CD14-positive monocyte (primary cell): ENCODE measurements around the gene MKRN1. TPM values are rescaled to one million over a fixed set of nuclear protein-coding genes. Genes with fewer than 3 reads are reported as not detected.
"Not testable (repeated sequence)": the region's sequence is repeated elsewhere in the genome, so short reads cannot be mapped to it uniquely, and the experiment has no call there.

ENCODE experiments used
- DNase-seq, 3 donors: peaks; one replicate each; pipeline ENCODE4 v3.0.0-alpha.2; 2011 to 2022
- H2AFZ ChIP-seq: 2 replicates; pipeline ENCODE4 v1.6.0; 2012; ENCODE audit warnings: mild to moderate bottlenecking, low read depth, low read length, inconsistent platforms; ENCODE audit not compliant: insufficient read depth, poor library complexity, severe bottlenecking
- H3K27ac ChIP-seq, 2 donors: 1 replicate in 1 of 2; 2 replicates in 1 of 2; pipeline ENCODE4 v1.5.1; 2012 to 2013; ENCODE audit warnings: low read length in 2 of 2, control low read depth in 1 of 2, inconsistent platforms in 1 of 2, low read depth in 1 of 2, mild to moderate bottlenecking in 1 of 2
- H3K27me3 ChIP-seq, 2 donors: one replicate each; pipeline versions ENCODE4 v1.6.0 to v1.6.1; 2011 to 2013; ENCODE audit warnings: low read length in 2 of 2; ENCODE audit not compliant: control insufficient read depth in 2 of 2, insufficient read depth in 2 of 2
- H3K36me3 ChIP-seq, 2 donors: replicated peaks in 1 of 2; 1 replicate in 1 of 2; 2 replicates in 1 of 2; pipeline versions ENCODE4 v1.5.1 to v1.6.1; 2012 to 2013; ENCODE audit warnings: low read length in 2 of 2, control low read depth in 1 of 2, inconsistent platforms in 1 of 2, mild to moderate bottlenecking in 1 of 2; ENCODE audit not compliant: insufficient read depth in 2 of 2, control insufficient read depth in 1 of 2
- H3K4me1 ChIP-seq, 2 donors: 1 replicate in 1 of 2; 2 replicates in 1 of 2; pipeline versions ENCODE4 v1.5.1 to v1.6.1; 2012 to 2013; ENCODE audit warnings: low read length in 2 of 2, control low read depth in 1 of 2, inconsistent platforms in 1 of 2, mild to moderate bottlenecking in 1 of 2, moderate library complexity in 1 of 2; ENCODE audit not compliant: insufficient read depth in 2 of 2, control insufficient read depth in 1 of 2
- H3K4me2 ChIP-seq: replicated peaks from 2 replicates; pipeline ENCODE3; 2012; ENCODE audit warnings: low read length, moderate library complexity, mild to moderate bottlenecking; ENCODE audit not compliant: poor library complexity, severe bottlenecking; ENCODE audit errors: extremely low read depth
- H3K4me3 ChIP-seq, 3 experiments: fragments of 200-600 bp in 1 of 3; sonication (generic) in 1 of 3; replicated peaks in 1 of 3; 1 replicate in 2 of 3; 2 replicates in 1 of 3; pipeline ENCODE4 v1.5.1; 2011 to 2013; ENCODE audit warnings: low read length in 3 of 3, mild to moderate bottlenecking in 3 of 3, control low read depth in 2 of 3, low read depth in 2 of 3, inconsistent platforms in 1 of 3, moderate library complexity in 1 of 3
- H3K79me2 ChIP-seq: 2 replicates; pipeline ENCODE4 v1.6.0; 2012; ENCODE audit warnings: mild to moderate bottlenecking, control low read depth, inconsistent platforms, low read length, moderate library complexity; ENCODE audit not compliant: insufficient read depth
- H3K9ac ChIP-seq: 2 replicates; pipeline ENCODE4 v1.6.0; 2017; ENCODE audit warnings: low read length, mild to moderate bottlenecking; ENCODE audit not compliant: insufficient read depth, poor library complexity, severe bottlenecking
- H3K9me3 ChIP-seq, 2 donors: replicated peaks in 1 of 2; 1 replicate in 1 of 2; 2 replicates in 1 of 2; pipeline versions ENCODE4 v1.5.1 to v1.6.1; 2012 to 2013; ENCODE audit warnings: low read length in 2 of 2, control low read depth in 1 of 2; ENCODE audit not compliant: control insufficient read depth in 1 of 2, insufficient read depth in 1 of 2
- H4K20me1 ChIP-seq: 2 replicates; pipeline ENCODE4 v1.6.0; 2012; ENCODE audit warnings: mild to moderate bottlenecking, low read length, control low read depth, moderate library complexity; ENCODE audit not compliant: insufficient read depth
- H3K27ac Mint-ChIP-seq, 7 donors: one replicate each; pipeline ENCODE4 v1.8.0; 2020; ENCODE audit warnings: mild to moderate bottlenecking in 7 of 7, mixed read lengths in 7 of 7, moderate library complexity in 6 of 7, inconsistent platforms in 2 of 7
- H3K27me3 Mint-ChIP-seq, 3 donors: one replicate each; pipeline ENCODE4 v1.8.0; 2021 to 2022; ENCODE audit warnings: low read depth in 3 of 3, mild to moderate bottlenecking in 3 of 3, mixed read lengths in 3 of 3, moderate library complexity in 3 of 3, inconsistent platforms in 1 of 3
- H3K36me3 Mint-ChIP-seq, 2 donors: one replicate each; pipeline ENCODE4 v1.8.0; 2020; ENCODE audit warnings: mixed read lengths in 2 of 2, inconsistent platforms in 1 of 2, mild to moderate bottlenecking in 1 of 2
- H3K4me1 Mint-ChIP-seq: one replicate; pipeline ENCODE4 v1.8.0; 2020; ENCODE audit warnings: mild to moderate bottlenecking, mixed read lengths
- H3K4me3 Mint-ChIP-seq, 2 donors: one replicate each; pipeline ENCODE4 v1.8.0; 2020; ENCODE audit warnings: mild to moderate bottlenecking in 2 of 2, mixed read lengths in 2 of 2, moderate library complexity in 1 of 2
- H3K9me3 Mint-ChIP-seq, 7 donors: one replicate each; pipeline ENCODE4 v1.8.0; 2020 to 2022; ENCODE audit warnings: mixed read lengths in 7 of 7, mild to moderate bottlenecking in 6 of 7, moderate library complexity in 6 of 7, inconsistent platforms in 2 of 7
- CTCF ChIP-seq: fragments of 200-600 bp; IDR thresholded peaks from one replicate; pipeline ENCODE4 v1.8.0; 2022; ENCODE audit warnings: antibody characterized with exemption, mild to moderate bottlenecking
- WGBS: methylation state at CpG from one replicate; pipeline ENCODE4 v1.1.5; 2013; ENCODE audit warnings: missing lambda C conversion rate; ENCODE audit not compliant: insufficient coverage; 5-methylcytosine and 5-hydroxymethylcytosine counted together
- intact Hi-C, 2 donors: fragments of 100-400 bp; cut with micrococcal nuclease; formaldehyde crosslinking; loops; one replicate each; pipeline versions ENCODE4 v1.15.0 to v1.15.1; 2023
- polyA plus RNA-seq, 3 donors: library from polyadenylated mRNA; depleted of rRNA in 1 of 3; unstranded in 2 of 3; stranded (reverse) in 1 of 3; fragments of 300-500 nt in 2 of 3; fragments of >200 nt in 1 of 3; fragmentation: Illumina TruSeq in 2 of 3; gene quantifications; 1 replicate in 2 of 3; 2 replicates in 1 of 3; pipeline ENCODE4 v1.2.3, GENCODE V29; 2012 to 2021

Gene MKRN1
- polyA plus RNA-seq, 3 donors: 88.4 to 160 (median 127) TPM

- DNase-seq: no peak
- WGBS: 67% methylated on average over 8 of the region's 8 CpGs
These were observed 61.7 kb downstream of the MKRN1 start for GRCh38 chr7:140417456-140418155.

DNA sequence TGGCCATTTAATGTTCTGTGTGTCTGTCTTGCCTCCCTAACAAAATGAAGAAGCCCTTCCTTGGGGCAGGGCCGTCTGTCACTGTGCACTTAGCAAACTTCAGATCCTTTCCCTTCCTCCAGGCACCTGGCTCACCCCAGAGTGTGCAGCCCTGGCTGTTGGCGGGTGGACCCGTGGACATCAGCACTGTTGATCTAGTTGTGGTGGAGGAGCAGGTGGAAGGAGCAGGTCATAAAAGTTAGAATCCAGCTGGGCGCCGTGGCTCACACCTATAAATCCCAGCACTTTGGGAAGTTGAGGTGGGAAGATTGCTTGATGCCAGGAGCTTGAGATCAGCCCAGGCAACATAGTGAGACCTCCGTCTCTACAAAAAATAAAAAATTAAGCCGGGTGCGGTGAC is 62.7 kb downstream of the MKRN1 start:
- TF ChIP-seq CTCF: no peak
- no peak overlapping the region for H3K4me3 Mint-ChIP-seq
- H3K27ac Mint-ChIP-seq: no peak overlapping the region
- peaks cover 0 to 2% (median 0%) of the 10 kb centered on the region in 7 donors for H3K9me3 Mint-ChIP-seq
- H4K20me1 ChIP-seq: no peaks in the 10 kb centered on the region
- H3K27me3 Mint-ChIP-seq: peaks cover 13 to 28% (median 21%) of the 10 kb centered on the region in 3 donors
- H3K4me1 Mint-ChIP-seq: no peaks in the 10 kb centered on the region
- no peak overlapping the region for H3K27ac ChIP-seq
- H2AFZ ChIP-seq: no peak overlapping the region
- no peak overlapping the region for H3K4me2 ChIP-seq
- H3K36me3 Mint-ChIP-seq: no peaks in the 10 kb centered on the region
- no peaks in the 10 kb centered on the region for H3K79me2 ChIP-seq
- no peak for DNase-seq
- intact Hi-C loops: no loop called here
- H3K36me3 ChIP-seq: no peaks in the 10 kb centered on the region
- 90% methylated on average over 2 of the region's 8 CpGs for WGBS
- no peak overlapping the region for H3K4me3 ChIP-seq
- no peak overlapping the region for H3K9ac ChIP-seq
- no peaks in the 10 kb centered on the region for H3K27me3 ChIP-seq
- H3K9me3 ChIP-seq: no peaks in the 10 kb centered on the region
- no peaks in the 10 kb centered on the region for H3K4me1 ChIP-seq

More at GRCh38 chr7:140417456-140418155, 61.7 kb downstream of the MKRN1 start:
- Histone ChIP-seq H3K4me2 (no peak overlapping the region), H2AFZ (peak overlapping the region; percentile 11), H3K4me3 (no peak overlapping the region), H3K36me3 (no peaks in the 10 kb centered on the region), H3K9me3 (no peaks in the 10 kb centered on the region), H3K4me1 (no peaks in the 10 kb centered on the region), H3K27me3 (no peaks in the 10 kb centered on the region), H3K79me2 (no peaks in the 10 kb centered on the region), H3K27ac (no peak overlapping the region), H3K9ac (no peak overlapping the region), H4K20me1 (no peaks in the 10 kb centered on the region)
- Mint-ChIP-seq H3K9me3 (peaks cover 0 to 2% (median 0%) of the 10 kb centered on the region in 7 donors), H3K27me3 (peaks cover 11 to 30% (median 21%) of the 10 kb centered on the region in 3 donors), H3K4me1 (no peaks in the 10 kb centered on the region), H3K36me3 (no peaks in the 10 kb centered on the region), H3K4me3 (no peak overlapping the region), H3K27ac (peak overlapping the region in 1 of 7 donors; percentile 13)
- no peak for TF ChIP-seq CTCF
- intact Hi-C loops: no loop called here

DNA sequence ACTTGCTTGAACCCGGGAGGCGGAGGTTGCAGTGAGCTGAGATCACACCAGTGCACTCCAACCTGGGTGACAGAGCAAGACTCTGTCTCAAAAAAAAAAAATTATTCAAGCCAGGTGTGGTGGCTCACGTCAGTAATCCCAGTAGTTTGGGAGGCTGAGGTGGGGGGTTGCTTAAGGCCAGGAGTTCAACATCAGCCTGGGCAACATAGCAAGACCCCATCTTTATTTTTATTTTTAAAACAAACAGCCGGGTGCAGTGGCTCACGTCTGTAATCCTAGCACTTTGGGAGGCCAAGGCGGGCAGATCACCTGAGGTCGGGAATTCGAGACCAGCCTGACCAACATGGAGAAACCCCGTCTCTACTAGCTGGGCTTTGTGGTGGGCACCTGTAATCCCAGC is 63.5 kb downstream of the MKRN1 start:
- intact Hi-C loops, H3K4me3 Mint-ChIP-seq, H3K36me3 Mint-ChIP-seq, H3K4me2 ChIP-seq, H3K4me1 Mint-ChIP-seq, H3K4me1 ChIP-seq, DNase-seq, H3K9ac ChIP-seq, H2AFZ ChIP-seq, H3K27ac Mint-ChIP-seq, H3K9me3 Mint-ChIP-seq, H3K79me2 ChIP-seq, H3K27me3 ChIP-seq, H3K9me3 ChIP-seq, H4K20me1 ChIP-seq, H3K27ac ChIP-seq, H3K36me3 ChIP-seq, H3K4me3 ChIP-seq: not testable (repeated sequence)
- WGBS: 100% methylated on average over 4 of the region's 9 CpGs
- peaks cover 13 to 28% (median 24%) of the 10 kb centered on the region in 3 donors for H3K27me3 Mint-ChIP-seq
